SK-N-SH (cell line): ENCODE measurements around the gene RAD23A. TPM values are rescaled to one million over a fixed set of nuclear protein-coding genes. Genes with fewer than 3 reads are reported as not detected.

ENCODE experiments used
- CTCF ChIA-PET: fragments of 300-600, 350-600 bp; formaldehyde crosslinking; extraction: SDS; loops from one replicate; lab custom pipeline; 2021; lab: Yijun Ruan, JAX
- POLR2A ChIA-PET: fragments of 350-600 bp; sonication (Branson Sonifier 250); formaldehyde crosslinking; extraction: SDS; loops from one replicate; lab custom pipeline; 2020; ENCODE audit warnings: antibody characterized with exemption, inconsistent platforms; lab: Yijun Ruan, JAX
- DNase-seq: peaks from one replicate; pipeline ENCODE4 v3.0.0; 2012
- H2AFZ ChIP-seq: fragments of 200-600 bp; sonication (generic); 2 replicates; pipeline ENCODE4 v1.8.1; 2016; ENCODE audit warnings: antibody characterized with exemption, mild to moderate bottlenecking, low read depth
- H3F3A ChIP-seq: fragments of 200-600 bp; sonication (generic); replicated peaks from 2 replicates; pipeline ENCODE3; 2016; ENCODE audit warnings: antibody characterized with exemption, mild to moderate bottlenecking; ENCODE audit not compliant: insufficient read depth
- H3K27ac ChIP-seq, 2 experiments: fragments of 200-500 bp in 1 of 2; fragments of 200-600 bp in 1 of 2; sonication (Bioruptor generic) in 1 of 2; sonication (generic), shearing (Covaris generic) in 1 of 2; 2 replicates each; pipeline versions ENCODE4 v1.5.1 to v1.6.1; 2014 to 2016; ENCODE audit warnings: low read depth in 2 of 2, inconsistent platforms in 1 of 2, low read length in 1 of 2, mild to moderate bottlenecking in 1 of 2, mixed read lengths in 1 of 2
- H3K27me3 ChIP-seq: fragments of 200-600 bp; sonication (generic), shearing (Covaris generic); 2 replicates; pipeline ENCODE4 v1.6.1; 2016; ENCODE audit warnings: mixed run types; ENCODE audit not compliant: insufficient read depth
- H3K36me3 ChIP-seq, 2 experiments: fragments of 200-500 bp in 1 of 2; fragments of 200-600 bp in 1 of 2; sonication (Bioruptor generic) in 1 of 2; sonication (generic) in 1 of 2; replicated peaks in 1 of 2; 2 replicates each; pipeline versions ENCODE3 to v1.5.1; 2014 to 2016; ENCODE audit warnings: low read length in 1 of 2, mild to moderate bottlenecking in 1 of 2; ENCODE audit not compliant: insufficient read depth in 2 of 2, control insufficient read depth in 1 of 2
- H3K4me1 ChIP-seq, 2 experiments: fragments of 200-500 bp in 1 of 2; fragments of 200-600 bp in 1 of 2; sonication (Bioruptor generic) in 1 of 2; sonication (generic), shearing (Covaris generic) in 1 of 2; 2 replicates each; pipeline versions ENCODE4 v1.5.1 to v1.6.1; 2014 to 2016; ENCODE audit warnings: low read depth in 1 of 2, low read length in 1 of 2, mixed run types in 1 of 2; ENCODE audit not compliant: insufficient read depth in 2 of 2, control insufficient read depth in 1 of 2
- H3K4me2 ChIP-seq: fragments of 200-600 bp; sonication (generic), shearing (Covaris generic); 2 replicates; pipeline ENCODE4 v1.6.1; 2017; ENCODE audit warnings: mixed run types
- H3K4me3 ChIP-seq, 2 experiments: fragments of 200-500 bp in 1 of 2; fragments of 200-600 bp in 1 of 2; sonication (Bioruptor generic) in 1 of 2; sonication (generic), shearing (Covaris generic) in 1 of 2; 2 replicates each; pipeline versions ENCODE4 v1.5.1 to v1.8.1; 2014 to 2016; ENCODE audit warnings: low read depth in 2 of 2, inconsistent platforms in 1 of 2, low read length in 1 of 2, mild to moderate bottlenecking in 1 of 2, mixed read lengths in 1 of 2, moderate library complexity in 1 of 2
- H3K79me2 ChIP-seq: fragments of 200-600 bp; sonication (generic); 2 replicates; pipeline ENCODE4 v1.8.1; 2017; ENCODE audit warnings: mild to moderate bottlenecking; ENCODE audit not compliant: insufficient read depth
- H3K9ac ChIP-seq: fragments of 200-600 bp; sonication (generic); 2 replicates; pipeline ENCODE4 v1.6.1; 2017; ENCODE audit warnings: mixed run types
- H3K9me2 ChIP-seq: fragments of 200-600 bp; sonication (generic); 2 replicates; pipeline ENCODE4 v1.6.1; 2017; ENCODE audit warnings: mixed run types
- H3K9me3 ChIP-seq: fragments of 200-600 bp; sonication (generic); 2 replicates; pipeline ENCODE4 v1.6.1; 2017; ENCODE audit warnings: mixed run types, mild to moderate bottlenecking, moderate library complexity
- H4K20me1 ChIP-seq: fragments of 200-600 bp; sonication (generic); 2 replicates; pipeline ENCODE4 v1.6.1; 2017; ENCODE audit warnings: mild to moderate bottlenecking, mixed run types; ENCODE audit not compliant: insufficient read depth
- CHD2 ChIP-seq: fragments of 150-350 bp; IDR thresholded peaks from 2 replicates; pipeline ENCODE4 v1.6.1; 2018; ENCODE audit warnings: low read length; ENCODE audit not compliant: partially characterized antibody
- ELF1 ChIP-seq: IDR thresholded peaks from 2 replicates; pipeline ENCODE4 v1.4.0; 2012
- EP300 ChIP-seq, 2 experiments: IDR thresholded peaks; 2 replicates each; pipeline versions ENCODE4 v1.4.0 to v1.6.1; 2012; ENCODE audit warnings: borderline replicate concordance in 1 of 2, low read depth in 1 of 2, low read length in 1 of 2
- EZH2phosphoT487 ChIP-seq: fragments of 200-600 bp; sonication (generic); IDR thresholded peaks from 2 replicates; pipeline ENCODE4 v1.6.1; 2017; ENCODE audit warnings: low read depth, mixed run types, mild to moderate bottlenecking, antibody characterized with exemption, moderate library complexity, borderline replicate concordance
- FOSL2 ChIP-seq: IDR thresholded peaks from 2 replicates; pipeline ENCODE4 v1.4.0; 2012; ENCODE audit warnings: low read depth, mild to moderate bottlenecking, moderate library complexity, borderline replicate concordance
- FOXJ3 ChIP-seq: sonication (generic); formaldehyde crosslinking; IDR thresholded peaks from 2 replicates; pipeline ENCODE4 v1.5.1; 2020; ENCODE audit warnings: mild to moderate bottlenecking, missing genetic modification reagents
- GABPA ChIP-seq: IDR thresholded peaks from 2 replicates; pipeline ENCODE4 v1.4.0; 2012; ENCODE audit warnings: low read depth, mild to moderate bottlenecking
- GATA2 ChIP-seq: sonication (generic); formaldehyde crosslinking; IDR thresholded peaks from 2 replicates; pipeline ENCODE4 v1.5.0; 2020; ENCODE audit warnings: mild to moderate bottlenecking, missing genetic modification reagents
- IRF3 ChIP-seq: fragments of 150-350 bp; IDR thresholded peaks from 2 replicates; pipeline ENCODE4 v1.6.1; 2016; ENCODE audit warnings: mild to moderate bottlenecking, low read depth, low read length
- JUND ChIP-seq: IDR thresholded peaks from 2 replicates; pipeline ENCODE4 v1.4.0; 2012
- MXI1 ChIP-seq: IDR thresholded peaks from 2 replicates; pipeline ENCODE4 v1.6.1; 2012; ENCODE audit warnings: mild to moderate bottlenecking, low read depth, low read length, improper control_type of control experiment
- NFIC ChIP-seq: IDR thresholded peaks from 2 replicates; pipeline ENCODE4 v1.4.0; 2012; ENCODE audit warnings: borderline replicate concordance
- NRF1 ChIP-seq: IDR thresholded peaks from 2 replicates; pipeline ENCODE4 v1.6.1; 2012; ENCODE audit warnings: low read depth, mild to moderate bottlenecking, low read length
- RAD21 ChIP-seq: IDR thresholded peaks from 2 replicates; pipeline ENCODE4 v1.6.1; 2012; ENCODE audit warnings: mild to moderate bottlenecking, low read length
- REST ChIP-seq: IDR thresholded peaks from 2 replicates; pipeline ENCODE4 v1.6.1; 2012; ENCODE audit warnings: mild to moderate bottlenecking, low read depth, low read length, moderate library complexity
- RFX5 ChIP-seq: IDR thresholded peaks from 2 replicates; pipeline ENCODE4 v1.6.1; 2012; ENCODE audit warnings: mild to moderate bottlenecking, improper control_type of control experiment, low read length
- RXRA ChIP-seq: IDR thresholded peaks from 2 replicates; pipeline ENCODE4 v1.4.0; 2012; ENCODE audit warnings: low read depth, mild to moderate bottlenecking, borderline replicate concordance
- SIN3A ChIP-seq: IDR thresholded peaks from 2 replicates; pipeline ENCODE4 v1.6.1; 2012; ENCODE audit warnings: low read depth, mild to moderate bottlenecking, low read length, moderate library complexity, borderline replicate concordance
- SMC3 ChIP-seq: IDR thresholded peaks from 2 replicates; pipeline ENCODE4 v1.6.1; 2012; ENCODE audit warnings: low read depth, low read length, improper control_type of control experiment
- TCF12 ChIP-seq: IDR thresholded peaks from 2 replicates; pipeline ENCODE4 v1.4.0; 2012
- YY1 ChIP-seq: IDR thresholded peaks from 2 replicates; pipeline ENCODE4 v1.4.0; 2012; ENCODE audit warnings: low read depth, mild to moderate bottlenecking
- WGBS: methylation state at CpG from one replicate; pipeline ENCODE4 v1.1.6; 2017; ENCODE audit warnings: low lambda C conversion rate; 5-methylcytosine and 5-hydroxymethylcytosine counted together
- polyA plus RNA-seq, 3 experiments: library from polyadenylated mRNA; depleted of rRNA; stranded (reverse); fragments of >200 nt; gene quantifications; 2 replicates each; pipeline ENCODE4 v1.2.3, GENCODE V29; 2012
- TF ChIP-seq, protein P1 (sequence below): IDR thresholded peaks from 2 replicates; pipeline ENCODE4 v1.4.0; 2012; ENCODE audit warnings: low read depth
- TF ChIP-seq, protein P2 (sequence below): IDR thresholded peaks from 2 replicates; pipeline ENCODE4 v1.4.0; 2012; ENCODE audit warnings: low read depth, borderline replicate concordance
- TF ChIP-seq, protein P3 (sequence below): fragments of 200-600 bp; sonication (generic); IDR thresholded peaks from 2 replicates; pipeline ENCODE4 v1.6.1; 2017; ENCODE audit warnings: antibody characterized with exemption, mild to moderate bottlenecking, moderate library complexity

The RAD23A gene
- polyA plus RNA-seq, 1 of the 3 experiments (the other 2 are of a cell fraction) = 116 TPM

GRCh38 chr19:12965017-12965811 lies 19.6 kb downstream of the RAD23A start:
- peak overlapping the region; percentile 83 for H3K4me2 ChIP-seq
- CTCF ChIA-PET = interaction anchor here (0.7 to 24.6 kb wide), 86 partner anchors 11 to 871 kb away, joined by 3 to 603 read pairs (median 6); partner anchors contain the start of genes CALR, DNASE2, FARSA and GADD45GIP1
- POLR2A ChIA-PET = interaction anchor here (0.8 to 2.0 kb wide), 15 partner anchors 9 to 190 kb away, joined by 3 to 17 read pairs (median 4); partner anchors contain the start of genes CALR, GADD45GIP1 and RAD23A
- H3K79me2 ChIP-seq = no peaks in the 10 kb centered on the region
- no peaks in the 10 kb centered on the region for H3K27me3 ChIP-seq
- WGBS = 6% methylated on average over 14 of the region's 34 CpGs
- H3K9me2 ChIP-seq = no peaks in the 10 kb centered on the region
- peak overlapping the region; percentile 96 for H2AFZ ChIP-seq
- DNase-seq = peak; percentile 89
- H3K9ac ChIP-seq = peak overlapping the region; percentile 68; the same call in 1 of the 2 replicates
- H3K27ac ChIP-seq = peak overlapping the region; percentile 59 to 75
- H3K4me1 ChIP-seq = peaks cover 6 to 14% of the 10 kb centered on the region in 2 experiments; a peak in 3 of 4 replicates
- H4K20me1 ChIP-seq = no peaks in the 10 kb centered on the region
- H3F3A ChIP-seq = peaks cover 13% of the 10 kb centered on the region
- H3K36me3 ChIP-seq = no peaks in the 10 kb centered on the region
- no peaks in the 10 kb centered on the region for H3K9me3 ChIP-seq
- H3K4me3 ChIP-seq = peak overlapping the region; percentile 48 to 63
- no peak for TF ChIP-seq RFX5
- no peak for TF ChIP-seq FOSL2
- TF ChIP-seq NRF1 = no peak
- TF ChIP-seq NFIC = no peak
- 0 out of 2 replicates have a peak, but pooled peaks have one; percentile 10 for TF ChIP-seq YY1
- no peak for TF ChIP-seq GATA2 (CRISPR knock-in tag)
- no peak for TF ChIP-seq GABPA
- TF ChIP-seq EP300 (IDR thresholded peaks at IDR 0.05; ENCODE audit: borderline replicate concordance in 1 of 2, low read depth in 1 of 2, low read length in 1 of 2) = no peak
- no peak for TF ChIP-seq CHD2
- TF ChIP-seq, protein P1, sequence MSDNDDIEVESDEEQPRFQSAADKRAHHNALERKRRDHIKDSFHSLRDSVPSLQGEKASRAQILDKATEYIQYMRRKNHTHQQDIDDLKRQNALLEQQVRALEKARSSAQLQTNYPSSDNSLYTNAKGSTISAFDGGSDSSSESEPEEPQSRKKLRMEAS = 0 out of 2 replicates have a peak, but pooled peaks have one; percentile 28
- peak; percentile 61; the same call in 1 of the 2 replicates for TF ChIP-seq SMC3
- TF ChIP-seq RXRA = no peak
- TF ChIP-seq JUND = no peak
- TF ChIP-seq, protein P2, sequence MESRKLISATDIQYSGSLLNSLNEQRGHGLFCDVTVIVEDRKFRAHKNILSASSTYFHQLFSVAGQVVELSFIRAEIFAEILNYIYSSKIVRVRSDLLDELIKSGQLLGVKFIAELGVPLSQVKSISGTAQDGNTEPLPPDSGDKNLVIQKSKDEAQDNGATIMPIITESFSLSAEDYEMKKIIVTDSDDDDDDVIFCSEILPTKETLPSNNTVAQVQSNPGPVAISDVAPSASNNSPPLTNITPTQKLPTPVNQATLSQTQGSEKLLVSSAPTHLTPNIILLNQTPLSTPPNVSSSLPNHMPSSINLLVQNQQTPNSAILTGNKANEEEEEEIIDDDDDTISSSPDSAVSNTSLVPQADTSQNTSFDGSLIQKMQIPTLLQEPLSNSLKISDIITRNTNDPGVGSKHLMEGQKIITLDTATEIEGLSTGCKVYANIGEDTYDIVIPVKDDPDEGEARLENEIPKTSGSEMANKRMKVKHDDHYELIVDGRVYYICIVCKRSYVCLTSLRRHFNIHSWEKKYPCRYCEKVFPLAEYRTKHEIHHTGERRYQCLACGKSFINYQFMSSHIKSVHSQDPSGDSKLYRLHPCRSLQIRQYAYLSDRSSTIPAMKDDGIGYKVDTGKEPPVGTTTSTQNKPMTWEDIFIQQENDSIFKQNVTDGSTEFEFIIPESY = no peak
- no peak for TF ChIP-seq ELF1
- TF ChIP-seq, protein P3, sequence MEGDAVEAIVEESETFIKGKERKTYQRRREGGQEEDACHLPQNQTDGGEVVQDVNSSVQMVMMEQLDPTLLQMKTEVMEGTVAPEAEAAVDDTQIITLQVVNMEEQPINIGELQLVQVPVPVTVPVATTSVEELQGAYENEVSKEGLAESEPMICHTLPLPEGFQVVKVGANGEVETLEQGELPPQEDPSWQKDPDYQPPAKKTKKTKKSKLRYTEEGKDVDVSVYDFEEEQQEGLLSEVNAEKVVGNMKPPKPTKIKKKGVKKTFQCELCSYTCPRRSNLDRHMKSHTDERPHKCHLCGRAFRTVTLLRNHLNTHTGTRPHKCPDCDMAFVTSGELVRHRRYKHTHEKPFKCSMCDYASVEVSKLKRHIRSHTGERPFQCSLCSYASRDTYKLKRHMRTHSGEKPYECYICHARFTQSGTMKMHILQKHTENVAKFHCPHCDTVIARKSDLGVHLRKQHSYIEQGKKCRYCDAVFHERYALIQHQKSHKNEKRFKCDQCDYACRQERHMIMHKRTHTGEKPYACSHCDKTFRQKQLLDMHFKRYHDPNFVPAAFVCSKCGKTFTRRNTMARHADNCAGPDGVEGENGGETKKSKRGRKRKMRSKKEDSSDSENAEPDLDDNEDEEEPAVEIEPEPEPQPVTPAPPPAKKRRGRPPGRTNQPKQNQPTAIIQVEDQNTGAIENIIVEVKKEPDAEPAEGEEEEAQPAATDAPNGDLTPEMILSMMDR = peak; percentile 78
- TF ChIP-seq IRF3 = no peak
- peak; percentile 79 for TF ChIP-seq RAD21
- no peak for TF ChIP-seq EZH2phosphoT487
- no peak for TF ChIP-seq FOXJ3 (CRISPR knock-in tag)
- TF ChIP-seq MXI1 = no peak
- no peak for TF ChIP-seq REST
- TF ChIP-seq TCF12 = no peak
- TF ChIP-seq SIN3A = no peak
